Cardiac muscle cell (in vitro differentiated cells and primary cell): ENCODE data around the gene SUFU. TPM values are rescaled to one million over a fixed set of nuclear protein-coding genes. Genes with fewer than 3 reads are reported as not detected.

ENCODE experiments used
- DNase-seq, 2 donors: peaks; one replicate each; pipeline versions ENCODE4 v3.0.0 to v3.0.0-alpha.2; 2010 to 2017; ENCODE audit warnings: low read depth in 1 of 2, low spot score in 1 of 2
- H3K27ac ChIP-seq: fragments of 200-600 bp; sonication (generic); 2 replicates; pipeline ENCODE4 v1.5.1; 2016
- H3K27me3 ChIP-seq: fragments of 200-600 bp; sonication (generic); 2 replicates; pipeline ENCODE4 v1.6.0; 2016; ENCODE audit warnings: control low read depth
- H3K36me3 ChIP-seq: fragments of 200-600 bp; sonication (generic); 2 replicates; pipeline ENCODE4 v1.5.1; 2016; ENCODE audit warnings: control low read depth
- H3K4me1 ChIP-seq: fragments of 200-600 bp; sonication (generic); 2 replicates; pipeline ENCODE4 v1.8.1; 2017; ENCODE audit warnings: low read depth, mild to moderate bottlenecking, mixed run types
- H3K4me3 ChIP-seq: fragments of 200-600 bp; sonication (generic); 2 replicates; pipeline ENCODE4 v1.5.1; 2016; ENCODE audit warnings: mild to moderate bottlenecking
- H3K9me3 ChIP-seq: fragments of 200-600 bp; sonication (generic); 2 replicates; pipeline ENCODE4 v1.5.1; 2017; ENCODE audit warnings: low read depth, mild to moderate bottlenecking, control low read depth
- polyA plus RNA-seq: library from polyadenylated mRNA; unstranded; fragments of >200 nt; fragmentation: Nextera tagmentation; extraction: Ambion mirVana; gene quantifications from 2 replicates; pipeline ENCODE4 v1.2.1, GENCODE V29; 2016
- total RNA-seq: library from RNA; depleted of rRNA; stranded (reverse); fragments of >200 nt; gene quantifications from 2 replicates; pipeline ENCODE4 v1.2.3, GENCODE V29; 2016
- TF ChIP-seq, protein P1 (sequence below): IDR thresholded peaks from 2 replicates; pipeline ENCODE4 v1.5.1; 2012; ENCODE audit warnings: low read depth, mild to moderate bottlenecking, low read length

SUFU gene
- total and polyA plus RNA-seq, 2 experiments from 2014 or later = 14.2 to 18.4 TPM

GRCh38 chr10:102546606-102547320, 43.0 kb downstream of the SUFU start:
- Histone ChIP-seq H3K27ac (peak overlapping the region; percentile 59), H3K9me3 (no peaks in the 10 kb centered on the region), H3K36me3 (no peaks in the 10 kb centered on the region), H3K4me1 (peaks cover 12% of the 10 kb centered on the region), H3K27me3 (no peaks in the 10 kb centered on the region), H3K4me3 (no peak overlapping the region)
- TF ChIP-seq, protein P1, sequence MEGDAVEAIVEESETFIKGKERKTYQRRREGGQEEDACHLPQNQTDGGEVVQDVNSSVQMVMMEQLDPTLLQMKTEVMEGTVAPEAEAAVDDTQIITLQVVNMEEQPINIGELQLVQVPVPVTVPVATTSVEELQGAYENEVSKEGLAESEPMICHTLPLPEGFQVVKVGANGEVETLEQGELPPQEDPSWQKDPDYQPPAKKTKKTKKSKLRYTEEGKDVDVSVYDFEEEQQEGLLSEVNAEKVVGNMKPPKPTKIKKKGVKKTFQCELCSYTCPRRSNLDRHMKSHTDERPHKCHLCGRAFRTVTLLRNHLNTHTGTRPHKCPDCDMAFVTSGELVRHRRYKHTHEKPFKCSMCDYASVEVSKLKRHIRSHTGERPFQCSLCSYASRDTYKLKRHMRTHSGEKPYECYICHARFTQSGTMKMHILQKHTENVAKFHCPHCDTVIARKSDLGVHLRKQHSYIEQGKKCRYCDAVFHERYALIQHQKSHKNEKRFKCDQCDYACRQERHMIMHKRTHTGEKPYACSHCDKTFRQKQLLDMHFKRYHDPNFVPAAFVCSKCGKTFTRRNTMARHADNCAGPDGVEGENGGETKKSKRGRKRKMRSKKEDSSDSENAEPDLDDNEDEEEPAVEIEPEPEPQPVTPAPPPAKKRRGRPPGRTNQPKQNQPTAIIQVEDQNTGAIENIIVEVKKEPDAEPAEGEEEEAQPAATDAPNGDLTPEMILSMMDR = no peak
- peak in 1 of 2 donors; percentile 52 for DNase-seq

GRCh38 chr10:102549549-102549948, 45.8 kb downstream of the SUFU start:
- TF ChIP-seq, protein P1 = no peak
- Histone ChIP-seq H3K4me3 (no peak overlapping the region), H3K27me3 (no peaks in the 10 kb centered on the region), H3K9me3 (no peaks in the 10 kb centered on the region), H3K4me1 (peaks cover 12% of the 10 kb centered on the region), H3K27ac (no peak overlapping the region), H3K36me3 (peaks cover 5% of the 10 kb centered on the region)
- DNase-seq = no peak

- Histone ChIP-seq H3K4me3 (no peak overlapping the region), H3K36me3 (peaks cover 5% of the 10 kb centered on the region)
Observed at GRCh38 chr10:102550636-102551210, 47.0 kb downstream of the SUFU start.

GRCh38 chr10:102552533-102552932, 48.8 kb downstream of the SUFU start:
- no peak for DNase-seq
- Histone ChIP-seq H3K4me3 (no peak overlapping the region), H3K4me1 (no peaks in the 10 kb centered on the region), H3K9me3 (no peaks in the 10 kb centered on the region), H3K27me3 (no peaks in the 10 kb centered on the region), H3K27ac (no peak overlapping the region), H3K36me3 (peaks cover 5% of the 10 kb centered on the region)
- TF ChIP-seq, protein P1 = no peak

More at GRCh38 chr10:102550636-102551210, 47.0 kb downstream of the SUFU start:
- Histone ChIP-seq H3K4me1 (peaks cover 12% of the 10 kb centered on the region), H3K27me3 (no peaks in the 10 kb centered on the region), H3K27ac (no peak overlapping the region), H3K9me3 (no peaks in the 10 kb centered on the region)
- TF ChIP-seq, protein P1 = no peak
- DNase-seq = no peak

DNA sequence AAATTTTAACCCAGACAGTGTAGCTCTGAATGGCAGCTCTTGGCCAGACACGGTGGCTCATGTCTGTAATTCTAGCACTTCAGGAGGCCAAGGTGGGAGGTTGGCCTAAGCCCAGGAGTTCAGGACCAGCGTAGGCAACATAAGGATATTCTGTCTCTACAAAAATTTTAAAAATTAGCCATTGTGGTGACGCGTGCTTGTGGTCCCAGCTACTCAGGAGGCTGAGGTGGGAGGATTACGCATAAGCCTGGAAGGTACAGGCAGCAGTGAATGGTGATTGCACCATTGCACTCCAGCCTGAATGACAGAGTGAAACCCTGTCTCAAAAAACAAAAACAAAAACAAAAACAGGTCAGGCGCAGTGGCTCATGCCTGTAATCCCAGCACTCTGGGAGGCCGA, 50.0 kb downstream of the SUFU start:
- H3K9me3 ChIP-seq = no peaks in the 10 kb centered on the region

More for the DNA sequence above, 50.0 kb downstream of the SUFU start:
- Histone ChIP-seq H3K27me3 (no peaks in the 10 kb centered on the region), H3K36me3 (peaks cover 5% of the 10 kb centered on the region), H3K4me3 (no peak overlapping the region), H3K4me1 (no peaks in the 10 kb centered on the region), H3K27ac (no peak overlapping the region)
- TF ChIP-seq, protein P1 = no peak
- no peak for DNase-seq
